Esophagus squamous epithelium (tissue), 4 donors: ENCODE results near the gene SLC25A20.
"Not testable (repeated sequence)": the region's sequence is repeated elsewhere in the genome, so short reads cannot be mapped to it uniquely, and the experiment has no call there.

Experiments used
- POLR2A ChIP-seq, 4 donors: fragments of 450-650 bp; IDR thresholded peaks; one replicate each; pipeline ENCODE4 v1.6.1; 2017; ENCODE audit warnings: antibody characterized with exemption in 4 of 4, mild to moderate bottlenecking in 4 of 4, moderate library complexity in 3 of 4
- TF ChIP-seq, protein P1 (sequence below), 6 experiments: fragments of 450-650 bp in 4 of 6; fragments of 200-600 bp in 2 of 6; sonication (generic) in 2 of 6; IDR thresholded peaks; one replicate each; pipeline ENCODE4 v1.5.1; 2016 to 2019; ENCODE audit warnings: antibody characterized with exemption in 6 of 6, mild to moderate bottlenecking in 4 of 6, moderate library complexity in 4 of 6

DNA sequence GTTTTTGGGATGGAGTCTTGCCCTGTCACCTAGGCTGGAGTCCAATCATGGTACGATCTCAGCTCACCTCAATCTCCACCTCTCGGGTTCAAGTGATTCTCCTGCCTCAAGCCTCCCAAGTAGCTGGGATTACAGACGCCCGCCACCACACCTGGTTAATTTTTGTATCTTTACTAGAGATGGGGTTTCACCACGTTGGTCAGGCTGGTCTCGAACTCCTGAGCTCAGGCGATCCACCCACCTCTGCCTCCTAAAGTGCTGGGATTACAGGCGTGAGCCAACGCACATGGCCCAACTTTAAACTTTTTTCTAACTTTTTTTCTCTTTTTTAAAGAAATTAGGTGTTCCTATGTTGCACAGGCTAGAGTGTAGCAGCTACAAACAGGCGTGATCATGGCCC, 70.8 kb downstream of the SLC25A20 start:
- TF ChIP-seq, protein P1, sequence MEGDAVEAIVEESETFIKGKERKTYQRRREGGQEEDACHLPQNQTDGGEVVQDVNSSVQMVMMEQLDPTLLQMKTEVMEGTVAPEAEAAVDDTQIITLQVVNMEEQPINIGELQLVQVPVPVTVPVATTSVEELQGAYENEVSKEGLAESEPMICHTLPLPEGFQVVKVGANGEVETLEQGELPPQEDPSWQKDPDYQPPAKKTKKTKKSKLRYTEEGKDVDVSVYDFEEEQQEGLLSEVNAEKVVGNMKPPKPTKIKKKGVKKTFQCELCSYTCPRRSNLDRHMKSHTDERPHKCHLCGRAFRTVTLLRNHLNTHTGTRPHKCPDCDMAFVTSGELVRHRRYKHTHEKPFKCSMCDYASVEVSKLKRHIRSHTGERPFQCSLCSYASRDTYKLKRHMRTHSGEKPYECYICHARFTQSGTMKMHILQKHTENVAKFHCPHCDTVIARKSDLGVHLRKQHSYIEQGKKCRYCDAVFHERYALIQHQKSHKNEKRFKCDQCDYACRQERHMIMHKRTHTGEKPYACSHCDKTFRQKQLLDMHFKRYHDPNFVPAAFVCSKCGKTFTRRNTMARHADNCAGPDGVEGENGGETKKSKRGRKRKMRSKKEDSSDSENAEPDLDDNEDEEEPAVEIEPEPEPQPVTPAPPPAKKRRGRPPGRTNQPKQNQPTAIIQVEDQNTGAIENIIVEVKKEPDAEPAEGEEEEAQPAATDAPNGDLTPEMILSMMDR (IDR thresholded peaks at IDR 0.05) = not testable (repeated sequence)
- TF ChIP-seq POLR2A (IDR thresholded peaks at IDR 0.05) = not testable (repeated sequence)
